Tibial nerve (tissue), 3 donors: ENCODE data around the gene FHDC1.

ENCODE experiments used
- CTCF ChIP-seq, 5 experiments: fragments of 200-600 bp in 3 of 5; fragments of 450-650 bp in 2 of 5; sonication (generic) in 3 of 5; IDR thresholded peaks; one replicate each; pipeline ENCODE4 v1.5.1; 2016 to 2019; ENCODE audit warnings: antibody characterized with exemption in 5 of 5, mild to moderate bottlenecking in 3 of 5, moderate library complexity in 2 of 5
- POLR2A ChIP-seq, 2 donors: fragments of 450-650 bp; IDR thresholded peaks; one replicate each; pipeline ENCODE4 v1.6.1; 2017; ENCODE audit warnings: antibody characterized with exemption in 2 of 2, mild to moderate bottlenecking in 2 of 2, moderate library complexity in 2 of 2

DNA sequence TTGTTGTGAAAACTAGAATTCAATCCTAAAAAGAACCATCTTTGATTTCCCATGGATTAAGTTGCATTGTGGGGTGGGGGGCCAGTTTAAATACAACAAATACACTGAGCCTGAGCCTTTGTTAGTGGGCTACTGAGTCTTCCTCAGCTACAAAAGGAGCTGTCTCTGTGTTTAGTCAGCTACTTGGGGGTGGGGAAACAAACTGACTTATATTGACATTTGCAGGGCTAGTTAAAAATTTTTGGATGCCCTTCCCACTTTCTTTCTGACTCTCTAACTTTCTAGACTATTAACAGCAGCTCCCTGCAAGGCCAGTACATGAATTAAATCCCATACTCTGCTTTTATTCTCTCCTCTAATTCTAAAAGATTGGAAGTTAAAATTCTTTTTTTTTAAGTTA lies 32.5 kb upstream of the FHDC1 start:
- no peak for TF ChIP-seq POLR2A (IDR thresholded peaks at IDR 0.05)
- TF ChIP-seq CTCF (IDR thresholded peaks at IDR 0.05), result no peak
